Heart right ventricle (tissue), 16 donors: ENCODE results near the gene SPDYE4. TPM values are rescaled to one million over a fixed set of nuclear protein-coding genes. Genes with fewer than 3 reads are reported as not detected.

ENCODE experiments used
- ATAC-seq, 8 donors: fragments of 200-7000 bp; cut with Tn5 transposase; one replicate each; pipeline ENCODE4 v1.9.1; 2020; ENCODE audit warnings: mild to moderate bottlenecking in 8 of 8, moderate library complexity in 8 of 8, moderate number of reproducible peaks in 1 of 8
- DNase-seq, 2 donors: peaks; one replicate each; pipeline ENCODE4 v3.0.0-alpha.2; 2020
- H3K27ac ChIP-seq, 10 donors: fragments of 200-600 bp; sonication (generic) in 2 of 10; one replicate each; pipeline versions ENCODE4 v1.5.0 to v1.8.0; 2020 to 2022; ENCODE audit warnings: mild to moderate bottlenecking in 3 of 10
- H3K27me3 ChIP-seq, 7 donors: fragments of 200-600 bp; one replicate each; pipeline ENCODE4 v1.8.0; 2021 to 2022; ENCODE audit warnings: mild to moderate bottlenecking in 2 of 7
- H3K36me3 ChIP-seq, 9 donors: fragments of 200-600 bp; sonication (generic) in 1 of 9; one replicate each; pipeline versions ENCODE4 v1.5.0 to v1.8.0; 2020 to 2022; ENCODE audit warnings: mild to moderate bottlenecking in 2 of 9
- H3K4me1 ChIP-seq, 9 donors: fragments of 200-600 bp; sonication (generic) in 1 of 9; one replicate each; pipeline versions ENCODE4 v1.5.0 to v1.8.0; 2020 to 2022; ENCODE audit warnings: mild to moderate bottlenecking in 4 of 9
- H3K4me3 ChIP-seq, 10 donors: fragments of 200-600 bp; sonication (generic) in 2 of 10; one replicate each; pipeline versions ENCODE4 v1.5.0 to v1.8.0; 2020 to 2022; ENCODE audit warnings: mild to moderate bottlenecking in 7 of 10, moderate library complexity in 2 of 10
- H3K9me3 ChIP-seq, 11 donors: fragments of 200-600 bp in 10 of 11; sonication (generic) in 2 of 11; one replicate each; pipeline versions ENCODE4 v1.5.0 to v1.8.0; 2013 to 2022; ENCODE audit warnings: mild to moderate bottlenecking in 2 of 11, control low read depth in 1 of 11, moderate library complexity in 1 of 11
- CTCF ChIP-seq, 9 donors: fragments of 200-600 bp; sonication (generic) in 2 of 9; IDR thresholded peaks; one replicate each; pipeline versions ENCODE4 v1.5.0 to v1.8.0; 2021 to 2022; ENCODE audit warnings: antibody characterized with exemption in 9 of 9, mild to moderate bottlenecking in 5 of 9, moderate library complexity in 1 of 9
- WGBS, 2 donors: extraction: QIAGEN DNeasy Blood & Tissue Kit; methylation state at CpG; one replicate each; pipeline ENCODE4 v1.1.7; 2013; ENCODE audit warnings: inconsistent platforms in 1 of 2; 5-methylcytosine and 5-hydroxymethylcytosine counted together
- intact Hi-C, 10 donors: fragments of 100-400 bp; cut with DNase I; formaldehyde crosslinking; loops; one replicate each; pipeline versions ENCODE4 v1.11.1 to v1.14.2; 2022
- polyA plus RNA-seq, 2 donors: library from polyadenylated mRNA; stranded (reverse); fragments of 200-250 nt; gene quantifications; one replicate each; pipeline ENCODE4 v1.2.3, GENCODE V29; 2013
- total RNA-seq, 10 donors: library from RNA; stranded (reverse); fragmentation: NEBNext Ultra II Directional in 3 of 10; extraction: Animal tissue kit (Norgen Biotek cat#: 25700) in 3 of 10; gene quantifications; one replicate each; pipeline versions ENCODE4 v1.2.1 to v1.2.4, GENCODE V29; 2021 to 2023
- donor health status: Arrhythmogenic right ventricular cardiomyopathy.
- donor health status: ischemic (EF 13 %, LVEDD 7.1; RV severe dilation, severe dysfunction).
- donor health status: healthy with polysubstance abuse.
- donor health status: DM: no; HTN: yes; CAD: no.
- donor health status: DM: no; HTN: no; CAD: no.
- donor health status: ischemic (EF 25% LVEDD 6.9; RV normal size, moderate dysfunction).
- donor health status: ischemic (EF 25% LVEDD 5.7; RV mildly dilated, moderate dysfunction).
- donor health status: healthy.
- donor health status: DM: yes; HTN: yes; CAD: no.
- donor health status: Ischemic cardiomyopathy.
- donor health status: ischemic (EF 35%, LVEDD 5.7; RV mildly dilated, moderate dysfunction).
- donor health status: nonischemic (EF 11% LVEDD 7.7; RV severe dilation, severe dysfunction).
- donor health status: DM: yes; HTN: yes; CAD: no.
- donor health status: PGD.
- donor health status: ischemic (EF 29% LVEDD 5.4; RV normal size, mild dysfunction).
- donor health status: nonischemic (EF 23%, LVEDD 6.1; RV moderate dilation, normal function).

Gene SPDYE4
- total and polyA plus RNA-seq, 12 donors = not detected

- Histone ChIP-seq H3K4me1 (peaks cover 0 to 18% (median 5%) of the 10 kb centered on the region in 9 donors), H3K4me3 (no peak overlapping the region), H3K36me3 (no peaks in the 10 kb centered on the region), H3K9me3 (no peaks in the 10 kb centered on the region), H3K27me3 (peaks cover 0 to 5% (median 0%) of the 10 kb centered on the region in 7 donors), H3K27ac (no peak overlapping the region)
- no peak for ATAC-seq
- TF ChIP-seq CTCF (IDR thresholded peaks at IDR 0.05) = no peak
- 72 to 85% methylated on average over 3 of the region's 3 CpGs for WGBS, 2 donors
- DNase-seq = no peak
- intact Hi-C loops = loop anchor here in 8 of 10 donors (2.0 to 10.0 kb wide), 9 partner anchors 38 to 495 kb away; partner anchors contain the start of gene MYH10 (in 1 of the 8)
Measured at GRCh38 chr17:8749616-8750015, 8.7 kb downstream of the SPDYE4 start.

DNA sequence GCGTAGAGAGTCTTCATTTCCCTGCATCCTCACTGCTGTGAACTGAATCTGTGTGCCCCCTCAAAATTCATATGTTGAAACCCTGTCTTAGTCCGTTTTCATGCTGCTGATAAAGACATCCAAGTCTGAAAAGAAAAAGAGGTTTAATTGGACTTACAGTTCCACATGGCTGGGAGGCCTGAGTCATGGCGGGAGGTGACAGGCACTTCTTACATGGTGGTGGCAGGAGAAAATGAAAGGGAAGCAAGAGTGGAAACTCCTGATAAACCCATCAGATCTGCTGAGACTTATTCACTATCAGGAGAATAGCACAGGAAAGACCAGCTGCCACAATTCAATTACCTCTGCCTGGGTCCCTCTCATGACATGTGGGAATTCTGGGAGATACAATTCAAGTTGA lies 10.6 kb downstream of the SPDYE4 start:
- H3K36me3 ChIP-seq = no peaks in the 10 kb centered on the region
- intact Hi-C loops = loop anchor here (2.0 to 10.0 kb wide), 10 partner anchors 40 to 493 kb away; partner anchors contain the start of gene MYH10 (in 1 of the 10)
- H3K4me1 ChIP-seq = peaks cover 0 to 18% (median 5%) of the 10 kb centered on the region in 9 donors
- no peak overlapping the region for H3K27ac ChIP-seq
- ATAC-seq (no peak), DNase-seq (no peak)
- no peaks in the 10 kb centered on the region for H3K9me3 ChIP-seq
- TF ChIP-seq CTCF (IDR thresholded peaks at IDR 0.05) = no peak
- H3K27me3 ChIP-seq = peaks cover 0 to 5% (median 0%) of the 10 kb centered on the region in 7 donors
- H3K4me3 ChIP-seq = no peak overlapping the region
- 90 to 91% methylated on average over 3 of the region's 3 CpGs for WGBS, 2 donors

GRCh38 chr17:8746501-8747236 lies 11.7 kb downstream of the SPDYE4 start:
- Histone ChIP-seq H3K9me3 (no peaks in the 10 kb centered on the region), H3K36me3 (no peaks in the 10 kb centered on the region), H3K4me3 (peak overlapping the region; percentile 54 to 91 (median 74)), H3K4me1 (peaks cover 0 to 15% (median 5%) of the 10 kb centered on the region in 9 donors), H3K27ac (peak overlapping the region in 4 of 10 donors; percentile 39 to 88 (median 66)), H3K27me3 (peaks cover 0 to 5% (median 0%) of the 10 kb centered on the region in 7 donors)
- DNase-seq (no peak), ATAC-seq (peak in 2 of 8 donors; percentile 4 to 34)
- intact Hi-C loops = loop anchor here in 9 of 10 donors (1.0 to 10.0 kb wide), 12 partner anchors 41 to 492 kb away; partner anchors contain the start of gene MYH10 (in 1 of the 9)
- TF ChIP-seq CTCF (IDR thresholded peaks at IDR 0.05) = no peak
- WGBS, 2 donors = 14 to 23% methylated on average over 9 of the region's 9 CpGs

DNA sequence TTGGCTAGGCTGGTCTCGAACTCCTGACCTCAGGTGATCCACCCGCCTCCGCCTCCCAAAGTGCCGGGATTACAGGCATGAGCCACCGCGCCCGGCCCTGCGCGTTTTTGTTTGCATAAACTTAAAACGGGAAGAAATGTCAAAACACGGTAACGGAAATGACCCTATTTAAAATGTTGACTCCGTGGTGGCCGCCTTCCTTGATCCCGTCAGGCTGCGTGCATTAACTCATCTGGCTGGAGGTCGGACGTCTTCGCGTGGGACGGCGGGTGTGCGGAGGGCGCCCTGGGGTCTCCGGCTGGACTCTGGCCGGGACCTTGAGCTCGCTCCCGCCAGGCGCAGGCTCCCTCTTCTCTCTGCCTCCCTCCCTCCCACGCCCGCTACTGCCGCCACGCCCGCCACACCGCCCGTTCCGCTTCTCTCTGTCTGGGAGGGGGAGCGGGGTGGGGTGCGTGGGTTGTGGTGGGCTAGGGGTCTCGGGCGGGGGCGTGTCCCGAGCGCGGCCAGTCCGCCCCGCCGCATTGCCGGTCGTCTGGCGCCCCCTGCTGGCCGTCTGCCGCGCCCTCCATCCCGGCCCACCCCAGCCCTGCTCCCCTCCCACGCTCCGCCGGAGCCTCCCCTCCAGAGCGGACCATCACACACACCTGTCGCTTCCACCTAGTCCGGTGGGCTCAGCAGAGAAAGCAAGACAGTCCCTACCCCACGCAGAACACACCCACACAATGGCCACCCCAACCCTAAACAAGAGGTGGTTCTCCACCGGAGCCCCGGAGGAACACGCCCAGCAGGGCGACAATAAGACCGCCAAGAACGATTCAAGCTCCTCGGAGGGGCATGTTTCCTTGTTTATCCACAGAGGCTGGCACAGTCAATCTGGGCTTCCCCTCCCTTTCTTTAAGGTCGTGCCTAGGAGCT lies 12.5 kb downstream of the SPDYE4 start:
- DNase-seq = peak; percentile 71 to 80
- peak overlapping the region; percentile 54 to 91 (median 74) for H3K4me3 ChIP-seq
- ATAC-seq = peak; percentile 90 to 96 (median 94)
- peak overlapping the region in 7 of 10 donors; percentile 39 to 88 (median 64) for H3K27ac ChIP-seq
- TF ChIP-seq CTCF (IDR thresholded peaks at IDR 0.05) = peak; percentile 92 to 99 (median 97)
- intact Hi-C loops = loop anchor here in 9 of 10 donors (1.0 to 10.0 kb wide), 13 partner anchors 41 to 491 kb away; partner anchors contain the start of gene MYH10 (in 1 of the 9)
- H3K9me3 ChIP-seq = no peaks in the 10 kb centered on the region
- peaks cover 0 to 14% (median 5%) of the 10 kb centered on the region in 9 donors for H3K4me1 ChIP-seq
- no peaks in the 10 kb centered on the region for H3K36me3 ChIP-seq
- peaks cover 0 to 5% (median 0%) of the 10 kb centered on the region in 7 donors for H3K27me3 ChIP-seq
- 2 to 4% methylated on average over 52 to 68 of the region's 70 CpGs for WGBS, 2 donors
